Measurements from ENCODE around the gene ESYT2. TPM values are rescaled to one million over a fixed set of nuclear protein-coding genes. Genes with fewer than 3 reads are reported as not detected.

The ESYT2 gene
- total RNA-seq, 6 experiments from 2014 or later = 46.1 to 57.8 (median 52.5) TPM

- TF ChIP-seq CTCF (IDR thresholded peaks at IDR 0.05) = no peak
- peaks cover 21% of the 10 kb centered on the region for H3K36me3 Mint-ChIP-seq (ENCODE audit: low read depth)
- no peak for DNase-seq
- no peaks in the 10 kb centered on the region for H3K9me3 Mint-ChIP-seq
- no peaks in the 10 kb centered on the region for H3K27me3 Mint-ChIP-seq (ENCODE audit: insufficient read depth)
- no peak overlapping the region for H3K4me3 Mint-ChIP-seq
- 0 out of 2 replicates have a peak, but pooled peaks cover 5% of the 10 kb centered on the region for H3K4me1 Mint-ChIP-seq (ENCODE audit: low read depth)
- no peak overlapping the region for H3K27ac Mint-ChIP-seq
These were observed 82.4 kb downstream of the ESYT2 start for GRCh38 chr7:158746957-158747356.

DNA sequence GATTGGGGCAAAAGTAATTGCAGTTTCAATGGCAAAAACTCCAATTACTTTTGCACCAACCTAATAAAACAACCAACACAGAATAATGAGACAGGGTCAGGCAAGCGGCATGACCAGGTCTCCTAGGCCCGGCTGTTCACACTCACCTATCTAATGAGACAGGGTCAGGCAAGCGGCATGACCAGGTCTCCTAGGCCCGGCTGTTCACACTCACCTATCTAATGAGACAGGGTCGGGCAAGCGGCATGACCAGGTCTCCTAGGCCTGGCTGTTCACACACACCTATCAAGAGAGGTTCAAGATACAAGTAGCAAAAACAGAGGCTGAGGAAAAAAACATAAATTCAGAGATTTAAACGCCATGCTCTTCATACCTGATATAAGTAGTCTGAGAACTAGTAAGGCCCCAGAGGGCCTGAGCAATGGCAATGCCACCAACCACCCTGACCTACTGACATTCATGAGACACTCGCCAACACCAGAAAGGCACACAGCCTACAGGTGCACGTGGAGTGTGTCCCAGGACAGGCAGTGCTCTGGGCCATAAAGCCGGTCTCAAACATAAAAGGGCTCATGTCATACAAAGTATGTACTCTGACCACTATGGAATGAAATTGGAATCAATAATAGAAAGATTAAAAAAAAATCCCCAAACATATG is 84.1 kb downstream of the ESYT2 start:
- H3K9me3 Mint-ChIP-seq = no peaks in the 10 kb centered on the region
- H3K4me1 Mint-ChIP-seq (ENCODE audit: low read depth) = peaks cover 22% of the 10 kb centered on the region

GRCh38 chr7:158744070-158744469 is 85.2 kb downstream of the ESYT2 start:
- Mint-ChIP-seq H3K4me1 (ENCODE audit: low read depth) (peaks cover 29% of the 10 kb centered on the region), H3K9me3 (no peaks in the 10 kb centered on the region), H3K36me3 (ENCODE audit: low read depth) (peaks cover 33% of the 10 kb centered on the region), H3K27me3 (ENCODE audit: insufficient read depth) (0 out of 2 replicates have a peak, but pooled peaks cover 1% of the 10 kb centered on the region), H3K27ac (no peak overlapping the region), H3K4me3 (no peak overlapping the region)
- no peak for DNase-seq
- TF ChIP-seq CTCF (IDR thresholded peaks at IDR 0.05) = no peak

More for the DNA sequence above, 84.1 kb downstream of the ESYT2 start:
- H3K36me3 Mint-ChIP-seq (ENCODE audit: low read depth) = peaks cover 29% of the 10 kb centered on the region
- DNase-seq = no peak
- no peak overlapping the region for H3K27ac Mint-ChIP-seq
- 0 out of 2 replicates have a peak, but pooled peaks cover 1% of the 10 kb centered on the region for H3K27me3 Mint-ChIP-seq (ENCODE audit: insufficient read depth)
- no peak for TF ChIP-seq CTCF (IDR thresholded peaks at IDR 0.05)
- H3K4me3 Mint-ChIP-seq = no peak overlapping the region

DNA sequence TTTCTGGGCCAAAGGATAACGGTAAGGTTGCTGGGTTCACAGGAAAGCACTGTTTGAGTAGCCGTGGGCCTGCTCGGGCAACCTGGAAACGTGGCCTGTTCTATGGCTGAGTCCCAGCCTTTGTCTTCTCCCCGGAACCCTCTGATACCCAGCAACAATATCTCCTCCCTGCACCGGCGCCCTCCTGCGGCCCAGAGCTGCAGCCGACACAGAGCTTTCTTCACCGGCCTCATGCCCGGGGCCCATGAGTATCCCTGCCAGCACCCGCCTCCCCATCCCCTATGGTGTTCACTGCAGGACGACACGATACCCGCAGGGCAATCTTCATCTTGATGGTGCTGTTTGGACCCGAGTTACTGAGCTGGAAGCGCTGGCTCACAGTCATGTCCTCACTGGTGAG is 86.1 kb downstream of the ESYT2 start:
- TF ChIP-seq CTCF (IDR thresholded peaks at IDR 0.05) = no peak
- peaks cover 1% of the 10 kb centered on the region; the same call in 1 of the 2 replicates for H3K27me3 Mint-ChIP-seq (ENCODE audit: insufficient read depth)
- H3K9me3 Mint-ChIP-seq = no peaks in the 10 kb centered on the region
- peaks cover 29% of the 10 kb centered on the region for H3K4me1 Mint-ChIP-seq (ENCODE audit: low read depth)
- no peak for DNase-seq
- no peak overlapping the region for H3K27ac Mint-ChIP-seq
- H3K4me3 Mint-ChIP-seq = no peak overlapping the region
- peaks cover 33% of the 10 kb centered on the region for H3K36me3 Mint-ChIP-seq (ENCODE audit: low read depth)

- no peak for TF ChIP-seq CTCF (IDR thresholded peaks at IDR 0.05)
- DNase-seq = no peak
- Mint-ChIP-seq H3K9me3 (no peaks in the 10 kb centered on the region), H3K27me3 (ENCODE audit: insufficient read depth) (peaks cover 1% of the 10 kb centered on the region; the same call in 1 of the 2 replicates), H3K36me3 (ENCODE audit: low read depth) (peaks cover 37% of the 10 kb centered on the region), H3K4me3 (no peak overlapping the region), H3K4me1 (ENCODE audit: low read depth) (peaks cover 29% of the 10 kb centered on the region), H3K27ac (0 out of 2 replicates have a peak overlapping the region, but pooled peaks have one; percentile 21)
These were observed 87.1 kb downstream of the ESYT2 start for GRCh38 chr7:158742065-158742821.

All from HFFc6 (cell line).